Muscle of leg (tissue), 11 donors: ENCODE data around the gene PTPRJ. TPM values are rescaled to one million over a fixed set of nuclear protein-coding genes. Genes with fewer than 3 reads are reported as not detected.
"Not testable (repeated sequence)": the region's sequence is repeated elsewhere in the genome, so short reads cannot be mapped to it uniquely, and the experiment has no call there.

Experiments used
- DNase-seq: peaks from one replicate; pipeline ENCODE4 v3.0.0; 2013
- H3K27ac ChIP-seq: one replicate; pipeline ENCODE4 v1.5.1; 2013; ENCODE audit warnings: mild to moderate bottlenecking, low read length, control low read depth
- H3K27me3 ChIP-seq: one replicate; pipeline ENCODE4 v1.6.1; 2013; ENCODE audit warnings: low read length; ENCODE audit not compliant: control insufficient read depth, insufficient read depth
- H3K36me3 ChIP-seq: one replicate; pipeline ENCODE4 v1.6.1; 2013; ENCODE audit warnings: low read length; ENCODE audit not compliant: control insufficient read depth, insufficient read depth
- H3K4me1 ChIP-seq: one replicate; pipeline ENCODE4 v1.6.1; 2013; ENCODE audit warnings: low read length; ENCODE audit not compliant: control insufficient read depth, insufficient read depth
- H3K4me3 ChIP-seq: one replicate; pipeline ENCODE4 v1.5.1; 2013; ENCODE audit warnings: low read length, control low read depth
- H3K9me3 ChIP-seq: replicated peaks from 2 replicates; pipeline ENCODE4 v1.6.1; 2013; ENCODE audit warnings: low read depth, low read length; ENCODE audit not compliant: control insufficient read depth
- WGBS: methylation state at CpG from one replicate; pipeline ENCODE4 v1.1.5; 2013; ENCODE audit warnings: missing lambda C conversion rate; ENCODE audit not compliant: insufficient coverage; 5-methylcytosine and 5-hydroxymethylcytosine counted together
- polyA plus RNA-seq, 8 donors: library from polyadenylated mRNA; unstranded; fragments of 120-200 nt; gene quantifications; one replicate each; pipeline versions ENCODE4 v1.2.1 to v1.2.3, GENCODE V29; 2013; ENCODE audit warnings: inconsistent platforms in 1 of 8, low replicate concordance in 1 of 8; ENCODE audit not compliant: insufficient read length in 8 of 8, insufficient read depth in 1 of 8
- total RNA-seq: library from RNA; stranded (reverse); fragments of 120-200 nt; gene quantifications from one replicate; pipeline ENCODE4 v1.2.4, GENCODE V29; 2013

The PTPRJ gene
- total and polyA plus RNA-seq, 9 donors, result 2.9 to 6.0 (median 3.6) TPM

- Histone ChIP-seq H3K27me3 (peaks cover 2% of the 10 kb centered on the region), H3K4me3 (no peak overlapping the region), H3K9me3 (no peaks in the 10 kb centered on the region), H3K27ac (no peak overlapping the region), H3K4me1 (peaks cover 21% of the 10 kb centered on the region), H3K36me3 (no peaks in the 10 kb centered on the region)
- DNase-seq, result no peak
- 50% methylated on average over 1 of the region's 1 CpG for WGBS
Observed at GRCh38 chr11:48017105-48017830, 36.9 kb downstream of the PTPRJ start.

GRCh38 chr11:48017831-48018527 lies 37.6 kb downstream of the PTPRJ start:
- no peak for DNase-seq
- no peak overlapping the region for H3K27ac ChIP-seq

GRCh38 chr11:48018528-48019216 lies 38.3 kb downstream of the PTPRJ start:
- no peak overlapping the region for H3K4me3 ChIP-seq

More at GRCh38 chr11:48017831-48018527, 37.6 kb downstream of the PTPRJ start:
- peaks cover 21% of the 10 kb centered on the region for H3K4me1 ChIP-seq
- H3K27me3 ChIP-seq, result peaks cover 2% of the 10 kb centered on the region
- H3K36me3 ChIP-seq, result no peaks in the 10 kb centered on the region
- no peak overlapping the region for H3K4me3 ChIP-seq
- no peaks in the 10 kb centered on the region for H3K9me3 ChIP-seq
- 33% methylated on average over 2 of the region's 3 CpGs for WGBS

GRCh38 chr11:48019217-48019584 lies 38.8 kb downstream of the PTPRJ start:
- whole genome bisulfite sequencing, result 80% methylated on average over 1 of the region's 6 CpGs
- H3K27ac ChIP-seq, result no peak overlapping the region
- H3K4me3 ChIP-seq, result no peak overlapping the region
- no peak for DNase-seq
- H3K4me1 ChIP-seq, result peaks cover 22% of the 10 kb centered on the region
- H3K27me3 ChIP-seq, result peaks cover 2% of the 10 kb centered on the region
- H3K9me3 ChIP-seq, result no peaks in the 10 kb centered on the region
- H3K36me3 ChIP-seq, result no peaks in the 10 kb centered on the region

More at GRCh38 chr11:48018528-48019216, 38.3 kb downstream of the PTPRJ start:
- Histone ChIP-seq H3K27ac (no peak overlapping the region), H3K4me1 (peaks cover 21% of the 10 kb centered on the region), H3K9me3 (no peaks in the 10 kb centered on the region), H3K36me3 (no peaks in the 10 kb centered on the region), H3K27me3 (peaks cover 2% of the 10 kb centered on the region)
- DNase-seq, result no peak
- WGBS, result 22% methylated on average over 5 of the region's 15 CpGs

GRCh38 chr11:48019595-48019994 lies 39.2 kb downstream of the PTPRJ start:
- H3K4me1 ChIP-seq, result peaks cover 26% of the 10 kb centered on the region
- peaks cover 2% of the 10 kb centered on the region for H3K27me3 ChIP-seq
- DNase-seq, result no peak
- 91% methylated on average over 4 of the region's 8 CpGs for WGBS
- H3K36me3 ChIP-seq, result no peaks in the 10 kb centered on the region
- no peaks in the 10 kb centered on the region for H3K9me3 ChIP-seq
- H3K4me3 ChIP-seq, result no peak overlapping the region
- H3K27ac ChIP-seq, result no peak overlapping the region

- Histone ChIP-seq H3K4me1 (peaks cover 32% of the 10 kb centered on the region), H3K36me3 (no peaks in the 10 kb centered on the region), H3K27ac (no peak overlapping the region), H3K4me3 (no peak overlapping the region), H3K9me3 (no peaks in the 10 kb centered on the region), H3K27me3 (peaks cover 2% of the 10 kb centered on the region)
- DNase-seq, result no peak
- WGBS, result 89% methylated on average over 14 of the region's 17 CpGs
Observed at GRCh38 chr11:48020092-48020755, 39.9 kb downstream of the PTPRJ start.

GRCh38 chr11:48021201-48021820 lies 41.0 kb downstream of the PTPRJ start:
- WGBS, result 100% methylated on average over 1 of the region's 10 CpGs
- not testable (repeated sequence) for DNase-seq, H3K27me3 ChIP-seq, H3K9me3 ChIP-seq, H3K4me3 ChIP-seq, H3K36me3 ChIP-seq, H3K27ac ChIP-seq
- H3K4me1 ChIP-seq, result peaks cover 31% of the 10 kb centered on the region

GRCh38 chr11:48022445-48022844 lies 42.1 kb downstream of the PTPRJ start:
- Histone ChIP-seq H3K27me3 (peaks cover 2% of the 10 kb centered on the region), H3K27ac (no peak overlapping the region), H3K4me1 (peaks cover 31% of the 10 kb centered on the region), H3K9me3 (no peaks in the 10 kb centered on the region), H3K4me3 (no peak overlapping the region), H3K36me3 (no peaks in the 10 kb centered on the region)
- WGBS, result 65% methylated on average over 3 of the region's 4 CpGs
- DNase-seq, result no peak

GRCh38 chr11:48023608-48024007 lies 43.2 kb downstream of the PTPRJ start:
- H3K4me3 ChIP-seq, H3K36me3 ChIP-seq, H3K9me3 ChIP-seq, H3K27ac ChIP-seq, H3K27me3 ChIP-seq, DNase-seq: not testable (repeated sequence)
- WGBS, result no CpG with 5 or more reads among the region's 7 CpGs
- peaks cover 25% of the 10 kb centered on the region for H3K4me1 ChIP-seq
